Measurements from ENCODE around the gene OGG1. TPM values are rescaled to one million over a fixed set of nuclear protein-coding genes. Genes with fewer than 3 reads are reported as not detected.

The OGG1 gene
- total RNA-seq, 1 experiment from 2014 or later = 21.8 TPM

DNA sequence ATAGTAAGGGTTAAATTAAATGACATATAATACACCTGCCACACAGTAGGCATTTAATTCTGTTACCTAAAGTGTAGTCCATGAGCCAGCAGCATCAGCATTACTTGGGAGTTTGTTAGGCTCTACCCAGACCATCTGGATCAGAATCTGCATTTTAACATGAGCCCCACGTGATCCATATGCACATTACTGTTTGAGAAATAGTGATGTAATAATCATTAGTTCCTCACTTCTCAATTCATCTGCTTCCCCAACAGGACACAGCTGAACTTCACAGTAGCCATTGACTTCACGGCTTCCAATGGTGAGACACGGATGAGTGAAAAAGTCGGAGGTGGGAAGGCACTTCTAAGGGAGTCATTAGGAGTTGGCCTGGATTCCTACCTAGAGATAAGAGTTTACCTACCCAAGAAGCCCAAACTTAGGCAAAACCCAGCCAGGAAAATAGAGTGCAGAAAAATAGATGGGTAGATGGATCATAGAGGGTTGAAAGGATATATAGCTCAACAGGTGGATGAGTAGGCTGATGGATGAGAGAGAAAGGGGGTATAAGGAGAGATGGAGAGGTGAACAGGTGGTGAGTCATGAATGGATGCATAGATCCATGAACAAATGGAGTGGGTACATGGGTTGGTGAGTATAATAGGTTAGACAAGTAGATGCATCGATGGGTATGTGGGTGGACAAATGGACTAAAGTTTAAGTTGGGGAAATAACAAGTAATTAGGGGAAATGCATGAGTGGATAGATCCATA lies 32.8 kb upstream of the OGG1 start:
- no peak overlapping the region for H3K4me3 Mint-ChIP-seq (ENCODE audit: low read depth, unreplicated experiment)
- no peaks in the 10 kb centered on the region for H3K9me3 Mint-ChIP-seq (ENCODE audit: low read depth, unreplicated experiment)
- peaks cover 54% of the 10 kb centered on the region for H3K27me3 Mint-ChIP-seq (ENCODE audit: unreplicated experiment)
- BruUV-seq (replicated peaks) = no TSS peak
- H3K36me3 Mint-ChIP-seq (ENCODE audit: insufficient read depth, unreplicated experiment) = no peaks in the 10 kb centered on the region
- H3K27ac Mint-ChIP-seq (ENCODE audit: unreplicated experiment) = no peak overlapping the region
- no peak for DNase-seq
- peaks cover 15% of the 10 kb centered on the region for H3K4me1 Mint-ChIP-seq (ENCODE audit: low read depth, unreplicated experiment)
- CTCF ChIA-PET = no interaction called here
- intact Hi-C loops (cut with micrococcal nuclease; ENCODE audit: unreplicated experiment) = loop anchor here (5.0 kb wide), 1 partner anchor 75 kb away; the partner anchor contains the start of genes ARPC4 and TADA3
- TF ChIP-seq, protein P1, sequence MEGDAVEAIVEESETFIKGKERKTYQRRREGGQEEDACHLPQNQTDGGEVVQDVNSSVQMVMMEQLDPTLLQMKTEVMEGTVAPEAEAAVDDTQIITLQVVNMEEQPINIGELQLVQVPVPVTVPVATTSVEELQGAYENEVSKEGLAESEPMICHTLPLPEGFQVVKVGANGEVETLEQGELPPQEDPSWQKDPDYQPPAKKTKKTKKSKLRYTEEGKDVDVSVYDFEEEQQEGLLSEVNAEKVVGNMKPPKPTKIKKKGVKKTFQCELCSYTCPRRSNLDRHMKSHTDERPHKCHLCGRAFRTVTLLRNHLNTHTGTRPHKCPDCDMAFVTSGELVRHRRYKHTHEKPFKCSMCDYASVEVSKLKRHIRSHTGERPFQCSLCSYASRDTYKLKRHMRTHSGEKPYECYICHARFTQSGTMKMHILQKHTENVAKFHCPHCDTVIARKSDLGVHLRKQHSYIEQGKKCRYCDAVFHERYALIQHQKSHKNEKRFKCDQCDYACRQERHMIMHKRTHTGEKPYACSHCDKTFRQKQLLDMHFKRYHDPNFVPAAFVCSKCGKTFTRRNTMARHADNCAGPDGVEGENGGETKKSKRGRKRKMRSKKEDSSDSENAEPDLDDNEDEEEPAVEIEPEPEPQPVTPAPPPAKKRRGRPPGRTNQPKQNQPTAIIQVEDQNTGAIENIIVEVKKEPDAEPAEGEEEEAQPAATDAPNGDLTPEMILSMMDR (IDR thresholded peaks at IDR 0.05; ENCODE audit: unreplicated experiment) = no peak

DNA sequence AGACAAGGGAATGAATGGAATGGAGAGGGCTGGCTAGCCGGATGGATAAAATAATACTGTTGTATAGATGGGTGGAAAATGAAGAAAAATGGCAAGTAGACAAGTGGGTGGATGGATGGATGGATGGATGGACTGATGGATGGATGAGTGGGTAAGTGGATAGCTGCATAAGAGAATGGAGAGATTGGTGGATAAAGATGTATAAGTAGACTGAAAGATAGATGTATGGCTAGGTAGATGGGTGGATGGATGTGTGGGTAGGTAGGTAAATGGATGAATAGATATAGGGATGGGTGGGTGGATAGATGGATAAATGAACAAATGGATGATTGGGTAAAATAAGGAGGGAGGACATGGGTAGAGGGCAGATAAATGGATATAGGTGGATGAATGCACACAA lies 32.2 kb upstream of the OGG1 start:
- peaks cover 54% of the 10 kb centered on the region for H3K27me3 Mint-ChIP-seq (ENCODE audit: unreplicated experiment)
- H3K4me1 Mint-ChIP-seq (ENCODE audit: low read depth, unreplicated experiment) = peaks cover 15% of the 10 kb centered on the region
- H3K36me3 Mint-ChIP-seq (ENCODE audit: insufficient read depth, unreplicated experiment) = no peaks in the 10 kb centered on the region
- intact Hi-C loops (cut with micrococcal nuclease; ENCODE audit: unreplicated experiment) = loop anchor here (5.0 kb wide), 1 partner anchor 75 kb away; the partner anchor contains the start of genes ARPC4 and TADA3
- BruUV-seq (replicated peaks) = no TSS peak
- H3K27ac Mint-ChIP-seq (ENCODE audit: unreplicated experiment) = no peak overlapping the region
- H3K9me3 Mint-ChIP-seq (ENCODE audit: low read depth, unreplicated experiment) = no peaks in the 10 kb centered on the region
- CTCF ChIA-PET = no interaction called here
- no peak for DNase-seq
- TF ChIP-seq, protein P1 (IDR thresholded peaks at IDR 0.05; ENCODE audit: unreplicated experiment) = no peak
- H3K4me3 Mint-ChIP-seq (ENCODE audit: low read depth, unreplicated experiment) = no peak overlapping the region

DNA sequence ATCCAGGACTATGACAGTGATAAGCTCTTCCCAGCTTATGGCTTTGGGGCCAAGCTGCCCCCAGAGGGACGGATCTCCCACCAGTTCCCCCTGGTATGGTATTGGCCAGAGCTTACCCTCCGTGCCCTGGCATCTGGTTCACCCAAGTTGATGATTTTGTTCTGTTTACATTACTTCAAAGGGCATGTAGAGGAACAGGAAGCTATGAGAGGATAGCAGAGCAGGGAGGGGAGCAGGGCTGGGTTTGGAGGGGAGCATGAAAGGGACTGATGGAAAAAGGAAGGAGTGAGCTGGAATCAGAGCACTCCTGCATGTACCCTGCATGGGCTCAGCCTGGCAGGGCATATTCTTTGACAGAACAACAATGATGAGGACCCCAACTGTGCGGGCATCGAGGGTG lies 31.6 kb upstream of the OGG1 start:
- H3K9me3 Mint-ChIP-seq (ENCODE audit: low read depth, unreplicated experiment) = no peaks in the 10 kb centered on the region
- no peak overlapping the region for H3K27ac Mint-ChIP-seq (ENCODE audit: unreplicated experiment)
- H3K36me3 Mint-ChIP-seq (ENCODE audit: insufficient read depth, unreplicated experiment) = no peaks in the 10 kb centered on the region
- no peak for DNase-seq
- peaks cover 15% of the 10 kb centered on the region for H3K4me1 Mint-ChIP-seq (ENCODE audit: low read depth, unreplicated experiment)
- CTCF ChIA-PET = no interaction called here
- intact Hi-C loops (cut with micrococcal nuclease; ENCODE audit: unreplicated experiment) = loop anchor here (5.0 kb wide), 1 partner anchor 74 kb away; the partner anchor contains the start of genes ARPC4 and TADA3
- TF ChIP-seq, protein P1 (IDR thresholded peaks at IDR 0.05; ENCODE audit: unreplicated experiment) = no peak
- no TSS peak for BruUV-seq (replicated peaks)
- H3K27me3 Mint-ChIP-seq (ENCODE audit: unreplicated experiment) = peaks cover 54% of the 10 kb centered on the region
- no peak overlapping the region for H3K4me3 Mint-ChIP-seq (ENCODE audit: low read depth, unreplicated experiment)

DNA sequence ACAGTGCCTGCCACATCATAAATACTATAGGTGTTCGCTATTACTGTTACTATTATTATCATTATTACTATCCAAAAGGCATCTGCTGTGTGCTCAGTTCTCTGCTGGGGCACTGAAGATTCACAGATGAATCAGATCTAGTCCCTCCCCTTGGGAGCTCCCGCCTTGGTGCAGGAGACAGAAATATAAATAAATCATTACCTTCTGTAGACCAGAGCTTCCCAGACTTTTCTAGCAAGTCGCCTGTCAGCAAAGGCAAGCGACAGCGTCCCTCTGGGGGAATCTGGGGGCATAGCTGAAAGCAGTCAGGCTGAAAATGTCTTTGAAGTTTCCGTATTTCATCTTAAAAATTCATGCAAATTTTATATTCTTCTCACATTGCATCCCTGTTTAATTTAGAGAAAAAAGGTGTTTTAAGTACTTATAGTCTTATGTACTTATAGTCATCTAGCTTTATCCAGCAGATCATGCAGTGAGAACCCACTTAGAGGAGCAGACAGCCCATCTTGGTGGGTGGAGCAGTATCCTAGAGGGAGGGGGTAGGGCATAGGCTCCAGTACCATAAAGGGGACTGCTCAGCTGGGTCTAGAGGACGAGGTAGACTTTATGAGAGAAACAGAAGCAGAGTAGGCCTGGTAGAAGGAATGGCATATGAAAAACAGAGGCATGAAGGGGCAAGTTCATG lies 28.6 kb upstream of the OGG1 start:
- Mint-ChIP-seq H3K4me3 (ENCODE audit: low read depth, unreplicated experiment) (no peak overlapping the region), H3K4me1 (ENCODE audit: low read depth, unreplicated experiment) (peaks cover 1% of the 10 kb centered on the region), H3K9me3 (ENCODE audit: low read depth, unreplicated experiment) (no peaks in the 10 kb centered on the region), H3K27me3 (ENCODE audit: unreplicated experiment) (peaks cover 63% of the 10 kb centered on the region), H3K36me3 (ENCODE audit: insufficient read depth, unreplicated experiment) (no peaks in the 10 kb centered on the region), H3K27ac (ENCODE audit: unreplicated experiment) (no peak overlapping the region)
- CTCF ChIA-PET = interaction anchor here (0.6 to 1.3 kb wide), 2 partner anchors 12 to 225 kb away, joined by 3 read pairs; no protein-coding TSS in a partner anchor
- no TSS peak for BruUV-seq (replicated peaks)
- intact Hi-C loops (cut with micrococcal nuclease; ENCODE audit: unreplicated experiment) = no loop called here
- no peak for DNase-seq
- TF ChIP-seq, protein P1 (IDR thresholded peaks at IDR 0.05; ENCODE audit: unreplicated experiment) = no peak
